ENCODE data around the gene WBP1.

Gene WBP1

DNA sequence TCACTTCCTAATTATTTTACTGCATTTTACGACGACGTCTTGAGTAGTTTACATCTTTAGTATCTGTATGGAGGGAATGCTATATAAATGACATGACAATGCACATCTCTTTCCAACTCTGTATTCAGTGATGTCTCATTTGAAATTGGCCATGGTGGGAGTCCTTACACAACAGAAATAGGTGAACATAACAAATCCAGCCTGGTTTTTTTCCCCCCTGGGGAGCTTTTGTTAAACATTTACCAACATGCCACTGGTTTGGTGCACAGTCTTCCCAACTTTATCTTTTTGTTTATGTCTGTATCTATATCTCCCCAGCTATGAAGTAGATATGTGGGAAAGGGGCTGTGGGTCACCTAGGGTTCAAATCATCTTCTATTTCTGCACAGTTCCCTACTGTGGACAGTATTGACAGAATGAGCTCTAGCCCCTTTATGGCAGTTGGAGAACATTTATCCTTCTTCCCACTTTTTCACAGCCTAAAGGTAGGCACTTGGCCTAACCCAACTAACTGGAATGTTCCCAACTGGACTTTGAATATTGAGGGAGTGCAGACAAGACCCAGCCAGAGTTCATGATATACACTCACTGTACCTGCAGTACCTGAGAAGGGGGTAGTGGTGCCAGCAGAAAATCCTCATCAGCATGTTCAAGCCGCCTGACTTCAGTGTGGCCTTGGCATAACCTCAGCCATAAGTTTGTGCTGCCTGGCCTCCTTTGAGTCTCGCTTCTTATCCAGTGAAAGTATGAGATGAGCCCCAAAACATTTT is 10.8 kb upstream of the WBP1 start:
- Histone ChIP-seq H3K27me3 (ENCODE audit: insufficient read depth, low read length, poor library complexity) (peaks cover 4% of the 10 kb centered on the region), H3K9ac (ENCODE audit: low read depth, low read length) (no peak overlapping the region), H2AFZ (ENCODE audit: low read depth, low read length) (no peak overlapping the region), H3K79me2 (ENCODE audit: insufficient read depth, low read length) (no peaks in the 10 kb centered on the region), H3K4me2 (ENCODE audit: insufficient read depth, low read length) (no peak overlapping the region), H4K20me1 (ENCODE audit: insufficient read depth, low read length) (no peaks in the 10 kb centered on the region), H3K4me1 (ENCODE audit: insufficient read depth, low read length) (peaks cover 7% of the 10 kb centered on the region), H3K27ac (ENCODE audit: low read length) (no peak overlapping the region), H3K4me3 (ENCODE audit: low read depth in 1 of 2, low read length in 2 of 2) (no peak overlapping the region), H3K36me3 (ENCODE audit: insufficient read depth, low read length) (no peaks in the 10 kb centered on the region), H3K9me3 (ENCODE audit: insufficient read depth, low read length, severe bottlenecking) (no peaks in the 10 kb centered on the region)
- TF ChIP-seq, protein P1, sequence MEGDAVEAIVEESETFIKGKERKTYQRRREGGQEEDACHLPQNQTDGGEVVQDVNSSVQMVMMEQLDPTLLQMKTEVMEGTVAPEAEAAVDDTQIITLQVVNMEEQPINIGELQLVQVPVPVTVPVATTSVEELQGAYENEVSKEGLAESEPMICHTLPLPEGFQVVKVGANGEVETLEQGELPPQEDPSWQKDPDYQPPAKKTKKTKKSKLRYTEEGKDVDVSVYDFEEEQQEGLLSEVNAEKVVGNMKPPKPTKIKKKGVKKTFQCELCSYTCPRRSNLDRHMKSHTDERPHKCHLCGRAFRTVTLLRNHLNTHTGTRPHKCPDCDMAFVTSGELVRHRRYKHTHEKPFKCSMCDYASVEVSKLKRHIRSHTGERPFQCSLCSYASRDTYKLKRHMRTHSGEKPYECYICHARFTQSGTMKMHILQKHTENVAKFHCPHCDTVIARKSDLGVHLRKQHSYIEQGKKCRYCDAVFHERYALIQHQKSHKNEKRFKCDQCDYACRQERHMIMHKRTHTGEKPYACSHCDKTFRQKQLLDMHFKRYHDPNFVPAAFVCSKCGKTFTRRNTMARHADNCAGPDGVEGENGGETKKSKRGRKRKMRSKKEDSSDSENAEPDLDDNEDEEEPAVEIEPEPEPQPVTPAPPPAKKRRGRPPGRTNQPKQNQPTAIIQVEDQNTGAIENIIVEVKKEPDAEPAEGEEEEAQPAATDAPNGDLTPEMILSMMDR (IDR thresholded peaks at IDR 0.05; ENCODE audit: borderline replicate concordance, extremely low read depth, low read length, poor library complexity, severe bottlenecking): no peak
- no peak for TF ChIP-seq EZH2 (IDR thresholded peaks at IDR 0.05; ENCODE audit: borderline replicate concordance, low read depth, low read length, severe bottlenecking)
- ATAC-seq (ENCODE audit: insufficient read depth, low read depth) (no peak), DNase-seq (no peak)

DNA sequence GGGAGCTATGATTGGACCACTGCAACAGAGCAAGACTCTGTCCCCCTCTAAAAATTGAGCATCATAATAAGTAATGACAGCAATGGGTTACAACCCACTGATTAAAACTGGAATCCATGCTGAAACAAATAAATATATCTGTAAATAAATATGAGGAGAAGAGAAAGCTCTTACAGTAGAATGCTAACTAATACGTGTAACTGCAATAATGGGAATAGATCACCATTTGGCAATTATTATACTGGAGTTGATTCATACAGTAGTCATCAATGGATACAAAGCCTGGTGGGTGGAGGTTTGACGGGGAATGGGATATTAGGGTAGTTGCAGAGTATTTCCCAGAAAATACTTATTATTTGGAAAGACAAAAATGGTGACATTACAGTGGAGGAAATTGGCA is 9.5 kb upstream of the WBP1 start:
- peaks cover 18% of the 10 kb centered on the region for H3K4me1 ChIP-seq (ENCODE audit: insufficient read depth, low read length)
- H3K36me3 ChIP-seq (ENCODE audit: insufficient read depth, low read length): no peaks in the 10 kb centered on the region
- ATAC-seq (ENCODE audit: insufficient read depth, low read depth): no peak
- no peak for DNase-seq
- no peak overlapping the region for H3K27ac ChIP-seq (ENCODE audit: low read length)
- no peak for TF ChIP-seq EZH2 (IDR thresholded peaks at IDR 0.05; ENCODE audit: borderline replicate concordance, low read depth, low read length, severe bottlenecking)
- TF ChIP-seq, protein P1 (IDR thresholded peaks at IDR 0.05; ENCODE audit: borderline replicate concordance, extremely low read depth, low read length, poor library complexity, severe bottlenecking): no peak
- H4K20me1 ChIP-seq (ENCODE audit: insufficient read depth, low read length): no peaks in the 10 kb centered on the region
- no peak overlapping the region for H2AFZ ChIP-seq (ENCODE audit: low read depth, low read length)
- no peak overlapping the region for H3K9ac ChIP-seq (ENCODE audit: low read depth, low read length)
- no peaks in the 10 kb centered on the region for H3K79me2 ChIP-seq (ENCODE audit: insufficient read depth, low read length)
- peaks cover 4% of the 10 kb centered on the region for H3K27me3 ChIP-seq (ENCODE audit: insufficient read depth, low read length, poor library complexity)
- H3K9me3 ChIP-seq (ENCODE audit: insufficient read depth, low read length, severe bottlenecking): no peaks in the 10 kb centered on the region
- H3K4me3 ChIP-seq (ENCODE audit: low read depth in 1 of 2, low read length in 2 of 2): no peak overlapping the region
- no peak overlapping the region for H3K4me2 ChIP-seq (ENCODE audit: insufficient read depth, low read length)

DNA sequence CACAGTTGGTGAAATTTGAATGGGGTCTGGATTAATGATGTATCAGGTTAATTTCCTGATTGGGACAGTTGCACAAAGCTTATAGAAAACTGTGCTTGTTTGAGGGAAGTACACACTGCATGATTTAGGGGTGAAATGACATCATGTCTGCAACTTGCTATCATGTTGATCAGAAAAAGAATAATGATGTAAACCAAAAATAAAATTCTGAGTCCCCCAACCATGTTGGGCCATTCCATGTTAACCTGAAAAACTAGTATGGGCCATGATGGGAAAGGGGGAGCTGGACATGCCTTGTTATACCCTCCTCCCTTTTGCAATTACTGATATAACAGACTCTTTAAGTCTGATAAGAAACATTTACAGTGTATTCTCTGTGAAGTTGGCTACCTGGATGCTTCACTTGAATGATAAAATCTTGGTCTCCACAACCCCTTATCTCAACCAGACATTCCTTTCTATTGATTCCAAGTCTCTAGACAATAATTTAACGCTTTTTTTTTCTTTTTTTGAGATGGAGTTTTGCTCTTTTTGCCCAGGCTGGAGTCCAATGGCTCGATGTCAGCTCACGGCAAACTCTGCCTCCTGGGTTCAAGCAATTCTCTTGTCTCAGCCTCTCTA is 7.6 kb upstream of the WBP1 start:
- Histone ChIP-seq H3K4me3 (ENCODE audit: low read depth in 1 of 2, low read length in 2 of 2) (no peak overlapping the region), H3K27ac (ENCODE audit: low read length) (no peak overlapping the region), H3K4me2 (ENCODE audit: insufficient read depth, low read length) (no peak overlapping the region), H3K79me2 (ENCODE audit: insufficient read depth, low read length) (peaks cover 7% of the 10 kb centered on the region), H4K20me1 (ENCODE audit: insufficient read depth, low read length) (no peaks in the 10 kb centered on the region), H3K4me1 (ENCODE audit: insufficient read depth, low read length) (peaks cover 32% of the 10 kb centered on the region), H3K27me3 (ENCODE audit: insufficient read depth, low read length, poor library complexity) (no peaks in the 10 kb centered on the region), H3K9ac (ENCODE audit: low read depth, low read length) (no peak overlapping the region), H2AFZ (ENCODE audit: low read depth, low read length) (no peak overlapping the region), H3K36me3 (ENCODE audit: insufficient read depth, low read length) (no peaks in the 10 kb centered on the region), H3K9me3 (ENCODE audit: insufficient read depth, low read length, severe bottlenecking) (no peaks in the 10 kb centered on the region)
- no peak for TF ChIP-seq EZH2 (IDR thresholded peaks at IDR 0.05; ENCODE audit: borderline replicate concordance, low read depth, low read length, severe bottlenecking)
- TF ChIP-seq, protein P1 (IDR thresholded peaks at IDR 0.05; ENCODE audit: borderline replicate concordance, extremely low read depth, low read length, poor library complexity, severe bottlenecking): no peak
- DNase-seq (no peak), ATAC-seq (ENCODE audit: insufficient read depth, low read depth) (no peak)
